HCT116 (cell line): ENCODE results near the gene ZNF488.

Source experiments
- CEBPB ChIP-seq: IDR thresholded peaks from 2 replicates; pipeline ENCODE4 v1.6.1; 2012; ENCODE audit warnings: low read depth
- EZH2 ChIP-seq: fragments of 200-600 bp; sonication (generic); IDR thresholded peaks from 2 replicates; pipeline ENCODE4 v1.6.1; 2017; ENCODE audit warnings: antibody characterized with exemption, mixed run types
- EZH2phosphoT487 ChIP-seq: fragments of 200-600 bp; IDR thresholded peaks from 2 replicates; pipeline ENCODE4 v1.6.1; 2018; ENCODE audit warnings: antibody characterized with exemption, borderline replicate concordance
- POLR2A ChIP-seq: IDR thresholded peaks from 2 replicates; pipeline ENCODE4 v1.7.0; 2011; ENCODE audit warnings: borderline replicate concordance; ENCODE audit not compliant: insufficient read depth, insufficient read length; ENCODE audit errors: extremely low read depth
- POLR2AphosphoS5 ChIP-seq: IDR thresholded peaks from 2 replicates; pipeline ENCODE4 v1.6.1; 2011; ENCODE audit warnings: mild to moderate bottlenecking, low read depth, low read length, moderate library complexity
- RAD21 ChIP-seq: IDR thresholded peaks from 2 replicates; pipeline ENCODE4 v1.6.1; 2012; ENCODE audit warnings: low read depth, mild to moderate bottlenecking
- SIN3A ChIP-seq: IDR thresholded peaks from 2 replicates; pipeline ENCODE4 v1.6.1; 2012; ENCODE audit warnings: low read depth
- SP1 ChIP-seq: IDR thresholded peaks from 2 replicates; pipeline ENCODE4 v1.6.1; 2012; ENCODE audit warnings: low read depth
- SRF ChIP-seq: IDR thresholded peaks from 2 replicates; pipeline ENCODE4 v1.6.1; 2012; ENCODE audit warnings: low read depth
- YY1 ChIP-seq: IDR thresholded peaks from 2 replicates; pipeline ENCODE4 v1.6.1; 2011; ENCODE audit warnings: low read length, low read depth, moderate library complexity, mild to moderate bottlenecking; ENCODE audit not compliant: insufficient replicate concordance; ENCODE audit errors: extremely low read depth
- ZNF274 ChIP-seq: fragments of 200-500 bp; sonication (Bioruptor generic); IDR thresholded peaks from 2 replicates; pipeline ENCODE4 v1.6.1; 2014; ENCODE audit warnings: mild to moderate bottlenecking, low read depth, low read length, inconsistent platforms
- TF ChIP-seq, protein P1 (sequence below), 3 experiments: fragments of 200-600 bp in 1 of 3; sonication (generic) in 1 of 3; IDR thresholded peaks in 2 of 3; conservative IDR thresholded peaks in 1 of 3; 2 replicates each; pipeline ENCODE4 v1.5.1; 2012 to 2017; ENCODE audit warnings: low read depth in 2 of 3, low read length in 2 of 3, antibody characterized with exemption in 1 of 3, borderline replicate concordance in 1 of 3, control low read depth in 1 of 3, mild to moderate bottlenecking in 1 of 3, mixed read lengths in 1 of 3, mixed run types in 1 of 3, moderate library complexity in 1 of 3; ENCODE audit not compliant: insufficient read depth in 1 of 3
- TF ChIP-seq, protein P2 (sequence below): IDR thresholded peaks from 2 replicates; pipeline ENCODE4 v1.6.1; 2012; ENCODE audit warnings: low read depth
- TF ChIP-seq, protein P3 (sequence below): IDR thresholded peaks from 2 replicates; pipeline ENCODE4 v1.6.1; 2012

DNA sequence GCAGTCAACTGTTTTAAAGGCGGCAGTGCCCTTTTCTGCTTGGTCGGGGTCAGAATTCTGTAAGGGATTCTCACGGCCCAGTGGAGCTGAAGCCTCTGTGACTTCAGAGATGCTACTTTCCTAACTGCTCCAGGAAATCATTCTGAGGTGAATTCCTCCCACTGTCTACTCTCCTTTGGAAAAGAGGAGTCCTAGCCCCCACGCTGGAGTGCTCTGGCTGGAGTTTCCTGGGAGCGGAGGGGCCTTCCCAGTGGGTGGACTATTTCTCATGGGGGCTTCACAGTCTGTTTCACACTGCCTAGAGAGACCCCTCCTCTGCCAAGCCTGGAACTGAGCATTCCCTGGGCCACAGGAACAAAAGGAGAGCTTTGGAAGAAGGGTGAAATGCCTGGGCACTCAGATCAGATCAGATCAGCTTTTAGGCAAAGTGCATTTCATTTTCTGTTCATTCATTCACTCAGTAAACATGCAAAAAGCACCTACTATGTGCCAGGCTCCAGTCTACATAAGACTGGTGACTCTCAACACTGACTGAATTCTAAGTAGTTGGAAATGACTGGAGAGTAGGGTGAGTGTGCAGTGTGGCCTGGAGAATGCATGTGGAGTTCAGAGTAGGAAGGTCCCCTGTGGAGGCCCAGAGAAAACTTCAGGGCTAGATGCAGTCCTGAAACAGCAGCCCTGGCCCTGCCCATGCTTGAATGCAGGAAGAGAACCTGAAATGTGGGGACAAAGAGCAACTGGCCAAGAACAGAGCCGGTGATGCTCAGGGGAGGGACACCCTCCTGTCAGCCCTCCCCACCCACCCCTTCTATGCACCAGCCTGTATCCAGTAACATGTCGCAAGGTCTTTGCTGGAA lies 12.2 kb downstream of the ZNF488 start:
- TF ChIP-seq EZH2 = no peak
- TF ChIP-seq, protein P1, sequence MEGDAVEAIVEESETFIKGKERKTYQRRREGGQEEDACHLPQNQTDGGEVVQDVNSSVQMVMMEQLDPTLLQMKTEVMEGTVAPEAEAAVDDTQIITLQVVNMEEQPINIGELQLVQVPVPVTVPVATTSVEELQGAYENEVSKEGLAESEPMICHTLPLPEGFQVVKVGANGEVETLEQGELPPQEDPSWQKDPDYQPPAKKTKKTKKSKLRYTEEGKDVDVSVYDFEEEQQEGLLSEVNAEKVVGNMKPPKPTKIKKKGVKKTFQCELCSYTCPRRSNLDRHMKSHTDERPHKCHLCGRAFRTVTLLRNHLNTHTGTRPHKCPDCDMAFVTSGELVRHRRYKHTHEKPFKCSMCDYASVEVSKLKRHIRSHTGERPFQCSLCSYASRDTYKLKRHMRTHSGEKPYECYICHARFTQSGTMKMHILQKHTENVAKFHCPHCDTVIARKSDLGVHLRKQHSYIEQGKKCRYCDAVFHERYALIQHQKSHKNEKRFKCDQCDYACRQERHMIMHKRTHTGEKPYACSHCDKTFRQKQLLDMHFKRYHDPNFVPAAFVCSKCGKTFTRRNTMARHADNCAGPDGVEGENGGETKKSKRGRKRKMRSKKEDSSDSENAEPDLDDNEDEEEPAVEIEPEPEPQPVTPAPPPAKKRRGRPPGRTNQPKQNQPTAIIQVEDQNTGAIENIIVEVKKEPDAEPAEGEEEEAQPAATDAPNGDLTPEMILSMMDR (IDR thresholded peaks at IDR 0.05 in 2 of 3, conservative IDR thresholded peaks at IDR 0.05 in 1 of 3; ENCODE audit: borderline replicate concordance in 1 of 3, insufficient read depth in 1 of 3, low read depth in 2 of 3, low read length in 2 of 3) = no peak
- TF ChIP-seq, protein P2, sequence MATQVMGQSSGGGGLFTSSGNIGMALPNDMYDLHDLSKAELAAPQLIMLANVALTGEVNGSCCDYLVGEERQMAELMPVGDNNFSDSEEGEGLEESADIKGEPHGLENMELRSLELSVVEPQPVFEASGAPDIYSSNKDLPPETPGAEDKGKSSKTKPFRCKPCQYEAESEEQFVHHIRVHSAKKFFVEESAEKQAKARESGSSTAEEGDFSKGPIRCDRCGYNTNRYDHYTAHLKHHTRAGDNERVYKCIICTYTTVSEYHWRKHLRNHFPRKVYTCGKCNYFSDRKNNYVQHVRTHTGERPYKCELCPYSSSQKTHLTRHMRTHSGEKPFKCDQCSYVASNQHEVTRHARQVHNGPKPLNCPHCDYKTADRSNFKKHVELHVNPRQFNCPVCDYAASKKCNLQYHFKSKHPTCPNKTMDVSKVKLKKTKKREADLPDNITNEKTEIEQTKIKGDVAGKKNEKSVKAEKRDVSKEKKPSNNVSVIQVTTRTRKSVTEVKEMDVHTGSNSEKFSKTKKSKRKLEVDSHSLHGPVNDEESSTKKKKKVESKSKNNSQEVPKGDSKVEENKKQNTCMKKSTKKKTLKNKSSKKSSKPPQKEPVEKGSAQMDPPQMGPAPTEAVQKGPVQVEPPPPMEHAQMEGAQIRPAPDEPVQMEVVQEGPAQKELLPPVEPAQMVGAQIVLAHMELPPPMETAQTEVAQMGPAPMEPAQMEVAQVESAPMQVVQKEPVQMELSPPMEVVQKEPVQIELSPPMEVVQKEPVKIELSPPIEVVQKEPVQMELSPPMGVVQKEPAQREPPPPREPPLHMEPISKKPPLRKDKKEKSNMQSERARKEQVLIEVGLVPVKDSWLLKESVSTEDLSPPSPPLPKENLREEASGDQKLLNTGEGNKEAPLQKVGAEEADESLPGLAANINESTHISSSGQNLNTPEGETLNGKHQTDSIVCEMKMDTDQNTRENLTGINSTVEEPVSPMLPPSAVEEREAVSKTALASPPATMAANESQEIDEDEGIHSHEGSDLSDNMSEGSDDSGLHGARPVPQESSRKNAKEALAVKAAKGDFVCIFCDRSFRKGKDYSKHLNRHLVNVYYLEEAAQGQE = no peak
- no peak for TF ChIP-seq CEBPB
- TF ChIP-seq POLR2AphosphoS5 = no peak
- TF ChIP-seq, protein P3, sequence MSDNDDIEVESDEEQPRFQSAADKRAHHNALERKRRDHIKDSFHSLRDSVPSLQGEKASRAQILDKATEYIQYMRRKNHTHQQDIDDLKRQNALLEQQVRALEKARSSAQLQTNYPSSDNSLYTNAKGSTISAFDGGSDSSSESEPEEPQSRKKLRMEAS = no peak
- no peak for TF ChIP-seq POLR2A
- no peak for TF ChIP-seq RAD21
- TF ChIP-seq YY1 = no peak
- no peak for TF ChIP-seq ZNF274
- no peak for TF ChIP-seq SIN3A
- no peak for TF ChIP-seq SP1
- TF ChIP-seq SRF = no peak
- TF ChIP-seq EZH2phosphoT487 = no peak
